BE2C (cell line): ENCODE data around the gene SRMS.

Source experiments
- DNase-seq: peaks from one replicate; pipeline ENCODE4 v3.0.0-alpha.2; 2020
- H3K27me3 ChIP-seq: fragments of 250-450 bp; sonication (Bioruptor Pico); 2 replicates; pipeline ENCODE4 v1.5.1; 2020; ENCODE audit warnings: mild to moderate bottlenecking
- H3K36me3 ChIP-seq: fragments of 250-450 bp; sonication (Bioruptor Pico); 2 replicates; pipeline ENCODE4 v1.5.1; 2020; ENCODE audit warnings: mild to moderate bottlenecking
- H3K4me1 ChIP-seq: fragments of 250-450 bp; sonication (Bioruptor Pico); 2 replicates; pipeline ENCODE4 v1.5.1; 2020
- H3K4me3 ChIP-seq: 2 replicates; pipeline ENCODE4 v1.5.1; 2011; ENCODE audit warnings: low read depth, low read length
- H3K9me3 ChIP-seq: fragments of 250-450 bp; sonication (Bioruptor Pico); 2 replicates; pipeline ENCODE4 v1.5.1; 2020
- CTCF ChIP-seq: IDR thresholded peaks from 2 replicates; pipeline ENCODE4 v1.5.1; 2012; ENCODE audit warnings: mild to moderate bottlenecking, low read depth, low read length

Gene SRMS

GRCh38 chr20:63492518-63492917 is 55.0 kb downstream of the SRMS start:
- no peak for DNase-seq

GRCh38 chr20:63491635-63492230 is 55.8 kb downstream of the SRMS start:
- Histone ChIP-seq H3K4me1 (no peaks in the 10 kb centered on the region; the same call in 1 of the 2 replicates), H3K9me3 (no peaks in the 10 kb centered on the region), H3K27me3 (no peaks in the 10 kb centered on the region), H3K4me3 (no peak overlapping the region), H3K36me3 (peaks cover 78% of the 10 kb centered on the region)
- TF ChIP-seq CTCF, result no peak
- no peak for DNase-seq

More at GRCh38 chr20:63492518-63492917, 55.0 kb downstream of the SRMS start:
- Histone ChIP-seq H3K4me3 (no peak overlapping the region), H3K27me3 (no peaks in the 10 kb centered on the region), H3K36me3 (peaks cover 86% of the 10 kb centered on the region), H3K9me3 (no peaks in the 10 kb centered on the region), H3K4me1 (peaks cover 6% of the 10 kb centered on the region; the same call in 1 of the 2 replicates)
- no peak for TF ChIP-seq CTCF

GRCh38 chr20:63491078-63491477 is 56.5 kb downstream of the SRMS start:
- Histone ChIP-seq H3K9me3 (no peaks in the 10 kb centered on the region), H3K4me3 (no peak overlapping the region), H3K27me3 (no peaks in the 10 kb centered on the region), H3K36me3 (peaks cover 72% of the 10 kb centered on the region), H3K4me1 (no peaks in the 10 kb centered on the region; the same call in 1 of the 2 replicates)
- TF ChIP-seq CTCF, result no peak
- no peak for DNase-seq
